A549 (cell line): Measurements from ENCODE around the gene ARID3A. TPM values are rescaled to one million over a fixed set of nuclear protein-coding genes. Genes with fewer than 3 reads are reported as not detected.

Experiments
- ATAC-seq, 2 experiments: fragments of 200-7000 bp in 1 of 2; fragments of >200 bp in 1 of 2; cut with Nextera tagmentation in 1 of 2; cut with Tn5 transposase in 1 of 2; 3 replicates each; pipeline versions ENCODE4 v1.8.0 to v1.9.1; 2018 to 2020; ENCODE audit warnings: mild to moderate bottlenecking in 1 of 2, moderate library complexity in 1 of 2
- CTCF ChIA-PET: fragments of 300-600 bp; sonication (Branson Sonifier 250); formaldehyde crosslinking; extraction: SDS; loops from one replicate; lab custom pipeline; 2021; ENCODE audit warnings: antibody characterized with exemption, inconsistent platforms; lab: Yijun Ruan, JAX
- POLR2A ChIA-PET: fragments of 350-600 bp; formaldehyde crosslinking; extraction: SDS; loops from one replicate; lab custom pipeline; 2021; ENCODE audit warnings: antibody characterized with exemption, inconsistent platforms; lab: Yijun Ruan, JAX
- DNase-seq, 2 experiments: peaks; one replicate each; pipeline versions ENCODE4 v3.0.0 to v3.0.0-alpha.2; 2011 to 2016; ENCODE audit warnings: low read depth in 1 of 2, low spot score in 1 of 2
- FAIRE-seq: peaks from 2 replicates; lab custom pipeline; 2011; peaks lifted over from hg19 to GRCh38; lab: Jason Lieb, UNC
- H3K27ac ChIP-seq, 2 experiments: fragments of >200 bp; sonication (Bioruptor Twin); formaldehyde crosslinking; 3 replicates each; pipeline ENCODE4 v1.5.1; 2016 to 2017
- H3K4me1 ChIP-seq: fragments of >200 bp; sonication (Bioruptor Twin); formaldehyde crosslinking; 3 replicates; pipeline ENCODE4 v1.6.1; 2016
- H3K4me2 ChIP-seq: fragments of >200 bp; sonication (Bioruptor Twin); formaldehyde crosslinking; 3 replicates; pipeline ENCODE4 v1.6.1; 2016
- H3K4me3 ChIP-seq: fragments of >200 bp; sonication (Bioruptor Twin); formaldehyde crosslinking; 3 replicates; pipeline ENCODE4 v1.5.1; 2016
- H3K9me3 ChIP-seq: fragments of >200 bp; sonication (Bioruptor Twin); formaldehyde crosslinking; 3 replicates; pipeline ENCODE4 v1.6.1; 2016
- BHLHE40 ChIP-seq: IDR thresholded peaks from 2 replicates; pipeline ENCODE4 v1.6.1; 2012; ENCODE audit warnings: low read depth, low read length, inconsistent platforms
- CEBPB ChIP-seq, 2 experiments: fragments of >200 bp in 1 of 2; sonication (Bioruptor Twin) in 1 of 2; formaldehyde crosslinking in 1 of 2; IDR thresholded peaks; 2 replicates each; pipeline ENCODE4 v1.6.1; 2012 to 2016
- CHD4 ChIP-seq: fragments of 200-600 bp; sonication (generic); IDR thresholded peaks from 2 replicates; pipeline ENCODE4 v1.6.1; 2016; ENCODE audit warnings: antibody characterized with exemption, mild to moderate bottlenecking, borderline replicate concordance
- E2F6 ChIP-seq: IDR thresholded peaks from 2 replicates; pipeline ENCODE4 v1.6.1; 2012; ENCODE audit warnings: low read depth, borderline replicate concordance
- EHMT2 ChIP-seq: fragments of 200-600 bp; sonication (generic); IDR thresholded peaks from 2 replicates; pipeline ENCODE4 v1.6.1; 2016; ENCODE audit warnings: antibody characterized with exemption, low read depth, mild to moderate bottlenecking, moderate library complexity
- ESRRA ChIP-seq: fragments of 150-350 bp; IDR thresholded peaks from 2 replicates; pipeline ENCODE4 v1.6.1; 2014; ENCODE audit warnings: mild to moderate bottlenecking, low read length, borderline replicate concordance
- FOSL2 ChIP-seq, 2 experiments: fragments of 450-650 bp in 1 of 2; fragments of >200 bp in 1 of 2; sonication (Bioruptor Twin) in 1 of 2; formaldehyde crosslinking; IDR thresholded peaks; 2 replicates each; pipeline versions ENCODE4 v1.5.0 to v1.6.1; 2016 to 2020; ENCODE audit warnings: mild to moderate bottlenecking in 1 of 2, moderate library complexity in 1 of 2
- HEYL ChIP-seq: fragments of 250-450 bp; sonication (Bioruptor Pico); IDR thresholded peaks from 2 replicates; pipeline ENCODE4 v1.8.0; 2021; ENCODE audit warnings: mild to moderate bottlenecking, moderate library complexity
- HOXB13 ChIP-seq: fragments of 250-450 bp; sonication (Bioruptor Pico); IDR thresholded peaks from 2 replicates; pipeline ENCODE4 v1.5.0; 2020; ENCODE audit warnings: low read depth, mild to moderate bottlenecking, moderate library complexity
- MAX ChIP-seq: IDR thresholded peaks from 2 replicates; pipeline ENCODE4 v1.6.1; 2012
- NFE2L2 ChIP-seq: fragments of 150-350 bp; conservative IDR thresholded peaks from 2 replicates; pipeline ENCODE4 v1.6.1; 2014; ENCODE audit warnings: low read length
- PBX3 ChIP-seq: IDR thresholded peaks from 2 replicates; pipeline ENCODE4 v1.6.1; 2012
- PHF8 ChIP-seq: fragments of 200-600 bp; sonication (generic); IDR thresholded peaks from 2 replicates; pipeline ENCODE4 v1.6.1; 2016; ENCODE audit warnings: low read depth, mild to moderate bottlenecking, antibody characterized with exemption, moderate library complexity, borderline replicate concordance
- RCOR1 ChIP-seq: fragments of 150-350 bp; IDR thresholded peaks from 2 replicates; pipeline ENCODE4 v1.6.1; 2014; ENCODE audit warnings: antibody characterized with exemption, low read length, low read depth
- RNF2 ChIP-seq: fragments of 200-600 bp; sonication (generic); IDR thresholded peaks from 2 replicates; pipeline ENCODE4 v1.6.1; 2016; ENCODE audit warnings: low read depth, mild to moderate bottlenecking, antibody characterized with exemption, moderate library complexity, borderline replicate concordance
- SREBF2 ChIP-seq: fragments of 450-650 bp; IDR thresholded peaks from 2 replicates; pipeline ENCODE4 v1.6.1; 2014; ENCODE audit warnings: mild to moderate bottlenecking, moderate library complexity
- TFCP2L1 ChIP-seq: fragments of 250-450 bp; sonication (Bioruptor Pico); IDR thresholded peaks from 2 replicates; pipeline ENCODE4 v1.5.0; 2021; ENCODE audit warnings: mild to moderate bottlenecking
- ZNF302 ChIP-seq: fragments of 250-450 bp; sonication (Bioruptor Pico); IDR thresholded peaks from 2 replicates; pipeline ENCODE4 v1.9.0; 2021; ENCODE audit warnings: inconsistent platforms, mild to moderate bottlenecking, moderate library complexity
- WGBS: methylation state at CpG from one replicate; pipeline ENCODE4 v1.1.6; 2017; ENCODE audit errors: missing lambda C conversion rate; 5-methylcytosine and 5-hydroxymethylcytosine counted together
- polyA plus RNA-seq, 4 experiments: library from polyadenylated mRNA; depleted of rRNA in 3 of 4; stranded (reverse); fragments of >200 nt; fragmentation: RNase III in 1 of 4; extraction: RNeasy Plus Mini Kit Qiagen cat#74134 plus additional on column Dnase treatment in 1 of 4; gene quantifications; 2 replicates in 3 of 4; 3 replicates in 1 of 4; pipeline ENCODE4 v1.2.3, GENCODE V29; 2011 to 2017
- TF ChIP-seq, protein P1 (sequence below): fragments of 450-650 bp; IDR thresholded peaks from 2 replicates; pipeline ENCODE4 v1.6.1; 2014; ENCODE audit warnings: antibody characterized with exemption

ARID3A gene
- polyA plus RNA-seq, 2 of the 4 experiments (the other 2 are of a cell fraction): 3.3 to 6.1 TPM

- ChIA-PET CTCF (interaction anchor here (1.1 to 1.4 kb wide), 2 partner anchors 11 to 21 kb away, joined by 3 to 5 read pairs; no protein-coding TSS in a partner anchor), POLR2A (no interaction called here)
- 69% methylated on average over 9 of the region's 12 CpGs for WGBS
- no peak overlapping the region for H3K4me3 ChIP-seq
- no peaks in the 10 kb centered on the region for H3K9me3 ChIP-seq
- ATAC-seq: peak; percentile 19 to 33; a peak in 3 of 6 replicates
- no peak for TF ChIP-seq CEBPB (IDR thresholded peaks at IDR 0.05)
- TF ChIP-seq HEYL: no peak
- no peak for TF ChIP-seq HOXB13
- no peak for TF ChIP-seq ESRRA
- TF ChIP-seq FOSL2 (IDR thresholded peaks at IDR 0.05): no peak
- TF ChIP-seq FOSL2 (CRISPR knock-in tag; IDR thresholded peaks at IDR 0.05): no peak
- FAIRE-seq: no peak
- DNase-seq: peak in 1 of 2 experiments; percentile 44
- H3K4me2 ChIP-seq: no peak overlapping the region
- H3K4me1 ChIP-seq: peaks cover 40% of the 10 kb centered on the region
- H3K27ac ChIP-seq: peak overlapping the region in 1 of 2 experiments; percentile 50; a peak in 3 of 6 replicates
Measured at GRCh38 chr19:960020-960419, 34.2 kb downstream of the ARID3A start.

GRCh38 chr19:960601-960938 is 34.7 kb downstream of the ARID3A start:
- POLR2A ChIA-PET: no interaction called here
- H3K4me1 ChIP-seq: peaks cover 40% of the 10 kb centered on the region
- CTCF ChIA-PET: interaction anchor here (0.6 to 1.4 kb wide), 3 partner anchors 10 to 31 kb away, joined by 3 to 5 read pairs (median 4); no protein-coding TSS in a partner anchor
- TF ChIP-seq SREBF2 (no peak), PHF8 (no peak), EHMT2 (no peak), RCOR1 (no peak), FOSL2 (IDR thresholded peaks at IDR 0.05) (no peak), FOSL2 (CRISPR knock-in tag; IDR thresholded peaks at IDR 0.05) (no peak), CHD4 (no peak), TFCP2L1 (no peak), PBX3 (no peak), ESRRA (no peak)
- TF ChIP-seq, protein P1, sequence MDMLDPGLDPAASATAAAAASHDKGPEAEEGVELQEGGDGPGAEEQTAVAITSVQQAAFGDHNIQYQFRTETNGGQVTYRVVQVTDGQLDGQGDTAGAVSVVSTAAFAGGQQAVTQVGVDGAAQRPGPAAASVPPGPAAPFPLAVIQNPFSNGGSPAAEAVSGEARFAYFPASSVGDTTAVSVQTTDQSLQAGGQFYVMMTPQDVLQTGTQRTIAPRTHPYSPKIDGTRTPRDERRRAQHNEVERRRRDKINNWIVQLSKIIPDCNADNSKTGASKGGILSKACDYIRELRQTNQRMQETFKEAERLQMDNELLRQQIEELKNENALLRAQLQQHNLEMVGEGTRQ: no peak
- TF ChIP-seq, all 56 proteins: peak for 0
- H3K4me3 ChIP-seq: no peak overlapping the region
- no peak for ATAC-seq
- WGBS: 81% methylated on average over 3 of the region's 8 CpGs
- H3K9me3 ChIP-seq: no peaks in the 10 kb centered on the region
- H3K4me2 ChIP-seq: no peak overlapping the region
- FAIRE-seq: no peak
- no peak overlapping the region for H3K27ac ChIP-seq
- no peak for DNase-seq

GRCh38 chr19:961866-962620 is 36.2 kb downstream of the ARID3A start:
- Histone ChIP-seq H3K27ac (peak overlapping the region; percentile 24 to 63; a peak in 3 of 6 replicates), H3K9me3 (no peaks in the 10 kb centered on the region), H3K4me3 (no peak overlapping the region), H3K4me2 (peak overlapping the region; percentile 44; the same call in 2 of the 3 replicates), H3K4me1 (peaks cover 32% of the 10 kb centered on the region)
- CTCF ChIA-PET: interaction anchor here (0.8 to 1.1 kb wide), 4 partner anchors 9 to 27 kb away, joined by 3 to 4 read pairs (median 3); no protein-coding TSS in a partner anchor
- 55% methylated on average over 14 of the region's 14 CpGs for WGBS
- ATAC-seq: peak in 1 of 2 experiments; percentile 42; a peak in 2 of 6 replicates
- DNase-seq: peak in 1 of 2 experiments; percentile 66
- no peak for FAIRE-seq
- POLR2A ChIA-PET: no interaction called here
- TF ChIP-seq HOXB13: no peak
- TF ChIP-seq SREBF2: no peak
- TF ChIP-seq CHD4: no peak
- TF ChIP-seq MAX: no peak
- no peak for TF ChIP-seq ZNF302
- no peak for TF ChIP-seq PBX3
- TF ChIP-seq BHLHE40: no peak
- TF ChIP-seq NFE2L2: no peak
- TF ChIP-seq RNF2: no peak
- TF ChIP-seq E2F6: no peak
